Loucy (cell line): ENCODE data around the gene SOAT2.

Experiments used
- CTCF ChIP-seq: fragments of 200-600 bp; sonication (generic); conservative IDR thresholded peaks from 2 replicates; pipeline ENCODE4 v1.5.1; 2014; ENCODE audit warnings: mild to moderate bottlenecking, antibody characterized with exemption, low read length
- EZH2phosphoT487 ChIP-seq: fragments of 200-600 bp; IDR thresholded peaks from 2 replicates; pipeline ENCODE4 v1.6.1; 2018; ENCODE audit warnings: antibody characterized with exemption, mild to moderate bottlenecking, moderate library complexity, borderline replicate concordance

GRCh38 chr12:53161119-53161911 lies 58.0 kb downstream of the SOAT2 start:
- TF ChIP-seq CTCF (no peak), EZH2phosphoT487 (no peak)
